ENCODE measurements around the gene MCAM. TPM values are rescaled to one million over a fixed set of nuclear protein-coding genes. Genes with fewer than 3 reads are reported as not detected.
A peak's percentile ranks its signal among the peaks of the same experiment; 100 is the strongest.

MCAM gene
- total and polyA plus RNA-seq, 4 donors = 2.2 to 49.6 (median 9.3) TPM

- no peak for DNase-seq (ENCODE audit: low spot score)
- no peak overlapping the region for H3K4me3 ChIP-seq (ENCODE audit: low read depth in 1 of 3, low read length in 3 of 3)
- H3K27me3 ChIP-seq (ENCODE audit: control insufficient read depth in 4 of 4, insufficient read depth in 4 of 4, low read length in 3 of 4) = no peaks in the 10 kb centered on the region
- no peak overlapping the region for H3K9ac ChIP-seq (ENCODE audit: low read depth in 1 of 2, low read length in 2 of 2)
- no peaks in the 10 kb centered on the region for H3K9me3 ChIP-seq (ENCODE audit: control insufficient read depth in 4 of 4, low read length in 3 of 4)
- WGBS = 27% methylated on average over 3 of the region's 3 CpGs
- peaks cover 3 to 19% (median 16%) of the 10 kb centered on the region in 4 donors for H3K4me1 ChIP-seq (ENCODE audit: control insufficient read depth in 4 of 4, insufficient read depth in 4 of 4, low read length in 3 of 4)
- peak; percentile 60 to 69 for TF ChIP-seq RXRA (IDR thresholded peaks at IDR 0.05)
- TF ChIP-seq JUND (IDR thresholded peaks at IDR 0.05) = no peak
- peak; percentile 30 to 34 for TF ChIP-seq HNF4A (conservative IDR thresholded peaks at IDR 0.05)
- peaks cover 0 to 29% (median 11%) of the 10 kb centered on the region in 4 donors for H3K36me3 ChIP-seq (ENCODE audit: control insufficient read depth in 4 of 4, insufficient read depth in 3 of 4, low read depth in 1 of 4, low read length in 3 of 4)
- H3K27ac ChIP-seq (ENCODE audit: low read depth in 1 of 2, low read length in 2 of 2) = peak overlapping the region in 1 of 2 donors; percentile 51
These were observed 19.0 kb downstream of the MCAM start for GRCh38 chr11:119297938-119298337.

GRCh38 chr11:119295178-119295577, 21.8 kb downstream of the MCAM start:
- TF ChIP-seq YY1 (IDR thresholded peaks at IDR 0.05) = no peak
- no peak for TF ChIP-seq JUND (IDR thresholded peaks at IDR 0.05)
- no peak for TF ChIP-seq FOXA1 (IDR thresholded peaks at IDR 0.05)
- TF ChIP-seq HNF4G (IDR thresholded peaks at IDR 0.05) = no peak
- no peak for TF ChIP-seq RXRA (IDR thresholded peaks at IDR 0.05)
- H3K36me3 ChIP-seq (ENCODE audit: control insufficient read depth in 4 of 4, insufficient read depth in 3 of 4, low read depth in 1 of 4, low read length in 3 of 4) = peaks cover 0 to 17% (median 6%) of the 10 kb centered on the region in 4 donors
- 64% methylated on average over 3 of the region's 3 CpGs for WGBS

GRCh38 chr11:119293461-119293860, 23.5 kb downstream of the MCAM start:
- H3K9me3 ChIP-seq (ENCODE audit: control insufficient read depth in 4 of 4, low read length in 3 of 4) = peaks cover 0 to 2% (median 0%) of the 10 kb centered on the region in 4 donors
- H3K27me3 ChIP-seq (ENCODE audit: control insufficient read depth in 4 of 4, insufficient read depth in 4 of 4, low read length in 3 of 4) = no peaks in the 10 kb centered on the region
- TF ChIP-seq FOXA2 (IDR thresholded peaks at IDR 0.05) (no peak), ZBTB33 (IDR thresholded peaks at IDR 0.05) (no peak)
- 96% methylated on average over 3 of the region's 3 CpGs for WGBS
- peaks cover 3 to 16% (median 11%) of the 10 kb centered on the region in 4 donors for H3K4me1 ChIP-seq (ENCODE audit: control insufficient read depth in 4 of 4, insufficient read depth in 4 of 4, low read length in 3 of 4)
- DNase-seq (ENCODE audit: low spot score) = no peak
- H3K9ac ChIP-seq (ENCODE audit: low read depth in 1 of 2, low read length in 2 of 2) = no peak overlapping the region
- no peak overlapping the region for H3K4me3 ChIP-seq (ENCODE audit: low read depth in 1 of 3, low read length in 3 of 3)
- peaks cover 0 to 7% (median 3%) of the 10 kb centered on the region in 4 donors for H3K36me3 ChIP-seq (ENCODE audit: control insufficient read depth in 4 of 4, insufficient read depth in 3 of 4, low read depth in 1 of 4, low read length in 3 of 4)
- no peak overlapping the region for H3K27ac ChIP-seq (ENCODE audit: low read depth in 1 of 2, low read length in 2 of 2)

More at GRCh38 chr11:119295178-119295577, 21.8 kb downstream of the MCAM start:
- peaks cover 0 to 2% (median 0%) of the 10 kb centered on the region in 4 donors for H3K9me3 ChIP-seq (ENCODE audit: control insufficient read depth in 4 of 4, low read length in 3 of 4)
- DNase-seq (ENCODE audit: low spot score) = no peak
- H3K4me3 ChIP-seq (ENCODE audit: low read depth in 1 of 3, low read length in 3 of 3) = no peak overlapping the region
- no peak overlapping the region for H3K27ac ChIP-seq (ENCODE audit: low read depth in 1 of 2, low read length in 2 of 2)
- H3K27me3 ChIP-seq (ENCODE audit: control insufficient read depth in 4 of 4, insufficient read depth in 4 of 4, low read length in 3 of 4) = no peaks in the 10 kb centered on the region
- no peak overlapping the region for H3K9ac ChIP-seq (ENCODE audit: low read depth in 1 of 2, low read length in 2 of 2)
- peaks cover 3 to 19% (median 16%) of the 10 kb centered on the region in 4 donors for H3K4me1 ChIP-seq (ENCODE audit: control insufficient read depth in 4 of 4, insufficient read depth in 4 of 4, low read length in 3 of 4)

GRCh38 chr11:119290894-119291497, 25.9 kb downstream of the MCAM start:
- peaks cover 0 to 2% (median 0%) of the 10 kb centered on the region in 4 donors for H3K9me3 ChIP-seq (ENCODE audit: control insufficient read depth in 4 of 4, low read length in 3 of 4)
- no peak for DNase-seq (ENCODE audit: low spot score)
- H3K4me3 ChIP-seq (ENCODE audit: low read depth in 1 of 3, low read length in 3 of 3) = no peak overlapping the region
- WGBS = 98% methylated on average over 10 of the region's 10 CpGs
- no peaks in the 10 kb centered on the region for H3K4me1 ChIP-seq (ENCODE audit: control insufficient read depth in 4 of 4, insufficient read depth in 4 of 4, low read length in 3 of 4)
- no peaks in the 10 kb centered on the region for H3K27me3 ChIP-seq (ENCODE audit: control insufficient read depth in 4 of 4, insufficient read depth in 4 of 4, low read length in 3 of 4)
- H3K36me3 ChIP-seq (ENCODE audit: control insufficient read depth in 4 of 4, insufficient read depth in 3 of 4, low read depth in 1 of 4, low read length in 3 of 4) = peaks cover 1 to 7% (median 5%) of the 10 kb centered on the region in 4 donors
- no peak overlapping the region for H3K9ac ChIP-seq (ENCODE audit: low read depth in 1 of 2, low read length in 2 of 2)
- no peak overlapping the region for H3K27ac ChIP-seq (ENCODE audit: low read depth in 1 of 2, low read length in 2 of 2)
- TF ChIP-seq ATF3 (IDR thresholded peaks at IDR 0.05) (no peak), ZBTB33 (IDR thresholded peaks at IDR 0.05) (no peak), GABPA (IDR thresholded peaks at IDR 0.05 in 1 of 2, conservative IDR thresholded peaks at IDR 0.05 in 1 of 2) (no peak), CTCF (IDR thresholded peaks at IDR 0.05; ENCODE audit: low read depth, low read length, missing input control) (no peak), EGR1 (IDR thresholded peaks at IDR 0.05; ENCODE audit: low read depth in 2 of 2) (no peak), MAX (IDR thresholded peaks at IDR 0.05) (no peak), RAD21 (IDR thresholded peaks at IDR 0.05) (no peak), FOXA2 (IDR thresholded peaks at IDR 0.05) (no peak), HNF4G (IDR thresholded peaks at IDR 0.05) (no peak)
